HFF-Myc (cell line): ENCODE data around the gene SPCS2.

Experiments
- DNase-seq: peaks from one replicate; pipeline ENCODE4 v3.0.0-alpha.2; 2011; ENCODE audit warnings: low read depth; ENCODE audit errors: extremely low read depth
- H3K4me3 ChIP-seq: replicated peaks from 2 replicates; pipeline ENCODE4 v1.5.1; 2011; ENCODE audit warnings: low read depth, mild to moderate bottlenecking, control low read depth, low read length
- CTCF ChIP-seq: IDR thresholded peaks from 2 replicates; pipeline ENCODE4 v1.5.1; 2012; ENCODE audit warnings: mild to moderate bottlenecking, low read depth, low read length, control low read depth; ENCODE audit errors: missing control alignments

SPCS2 gene

GRCh38 chr11:74948898-74949752, at the start of gene SPCS2, which contains the start of gene XRRA1:
Gene SPCS2, plus strand, starts transcription at chr11:74949266. Its CDS starts 20 bp downstream, at chr11:74949286.
Gene XRRA1, minus strand, starts transcription at chr11:74949091. Its CDS starts 8,213 bp downstream, at chr11:74940878.
- H3K4me3 ChIP-seq: peak within 1 kb of the TSS; percentile 65
- peak; percentile 95 for DNase-seq
- no peak for TF ChIP-seq CTCF

- no peak overlapping the region for H3K4me3 ChIP-seq
- no peak for DNase-seq
- TF ChIP-seq CTCF: no peak
These were observed 46.7 kb upstream of the SPCS2 start for GRCh38 chr11:74902342-74902741.

- TF ChIP-seq CTCF: no peak
- DNase-seq: no peak
- H3K4me3 ChIP-seq: no peak overlapping the region
These were observed 43.7 kb upstream of the SPCS2 start for GRCh38 chr11:74905326-74905725.

DNA sequence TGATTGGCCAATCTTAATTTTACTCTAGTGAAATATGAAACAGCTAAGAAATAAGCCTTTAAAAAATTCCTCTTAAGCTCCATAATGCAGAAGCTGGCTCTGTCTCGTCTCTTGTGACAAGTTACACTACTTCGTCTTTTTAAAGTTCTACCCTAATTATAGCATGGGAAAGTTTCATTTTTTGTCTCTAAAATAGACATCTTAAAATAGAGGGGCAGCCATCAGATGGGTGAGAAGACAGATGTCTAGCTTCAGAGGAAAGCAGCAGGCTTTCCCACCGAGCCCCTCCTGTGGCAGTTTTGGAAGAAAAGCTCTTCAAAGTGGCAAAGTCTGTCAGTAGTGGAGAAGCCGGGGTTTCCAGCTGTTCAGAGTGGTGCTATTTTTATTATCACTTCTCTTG, 39.7 kb upstream of the SPCS2 start:
- TF ChIP-seq CTCF: no peak
- DNase-seq: no peak
- no peak overlapping the region for H3K4me3 ChIP-seq

DNA sequence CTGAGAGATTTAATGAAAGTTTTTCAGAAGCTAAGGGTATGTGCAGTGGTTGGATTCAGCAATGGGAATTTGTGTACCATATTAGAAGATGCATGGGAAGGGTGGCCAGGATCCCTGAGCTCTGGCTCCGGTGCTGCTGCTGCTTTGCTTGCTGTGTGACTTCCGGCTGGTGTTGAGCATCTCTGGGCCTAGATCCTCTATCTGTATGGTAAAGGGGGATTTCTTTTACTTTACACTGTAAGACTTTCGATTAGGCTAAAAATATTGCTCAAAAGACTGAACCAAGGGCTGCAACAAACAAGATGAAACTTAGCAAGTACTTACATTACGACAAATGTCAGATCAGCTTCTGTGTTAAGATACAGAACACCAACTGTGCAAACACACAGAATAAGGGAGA, 39.3 kb upstream of the SPCS2 start:
- TF ChIP-seq CTCF: no peak
- no peak overlapping the region for H3K4me3 ChIP-seq
- DNase-seq: no peak

- DNase-seq: no peak
- no peak overlapping the region for H3K4me3 ChIP-seq
- no peak for TF ChIP-seq CTCF
These were observed 25.9 kb upstream of the SPCS2 start for GRCh38 chr11:74923125-74923524.
